HCT116 (cell line): ENCODE data around the gene HTRA3. TPM values are rescaled to one million over a fixed set of nuclear protein-coding genes. Genes with fewer than 3 reads are reported as not detected.

ENCODE experiments used
- ATAC-seq: fragments of 200-7000 bp; cut with Tn5 transposase; 2 replicates; pipeline ENCODE4 v1.9.1; 2020; ENCODE audit warnings: mild to moderate bottlenecking, moderate library complexity
- BruUV-seq: library from RNA; stranded (reverse); fragments of 400-500 nt; replicated peaks from 2 replicates; lab custom pipeline; 2021; lab: Mats Ljungman, UMichigan
- CTCF ChIA-PET: fragments of 300-600 bp; sonication (Branson Sonifier 250); formaldehyde crosslinking; loops from one replicate; lab custom pipeline; 2021; ENCODE audit warnings: antibody characterized with exemption; lab: Charles Lee
- POLR2A ChIA-PET: fragments of 300-600, 350-600 bp; sonication (Branson Sonifier 250); formaldehyde crosslinking; loops from one replicate; lab custom pipeline; 2021; ENCODE audit warnings: antibody characterized with exemption; lab: Charles Lee
- RAD21 ChIA-PET, 2 experiments: fragments of 300-600 bp; sonication (Branson Sonifier 250); formaldehyde crosslinking; loops; one replicate each; lab custom pipeline; 2023; ENCODE audit warnings: low total read pairs in 2 of 2; ENCODE audit not compliant: uncharacterized antibody in 2 of 2, unreplicated experiment in 2 of 2, low non-redundant PET in 1 of 2; lab: Charles Lee
- DNase-seq: peaks from one replicate; pipeline ENCODE4 v3.0.0-alpha.2; 2010; ENCODE audit warnings: low read depth, low spot score
- H2AFZ ChIP-seq: fragments of 200-600 bp; shearing (Covaris generic), sonication (generic); 2 replicates; pipeline ENCODE4 v1.6.1; 2017; ENCODE audit warnings: low read depth, mixed run types, mixed read lengths, antibody characterized with exemption, low read length; ENCODE audit not compliant: poor library complexity, severe bottlenecking
- H3K27ac ChIP-seq: 2 replicates; pipeline ENCODE4 v1.5.1; 2012; ENCODE audit warnings: low read depth, low read length
- H3K27me3 ChIP-seq: fragments of 200-600 bp; sonication (generic); 2 replicates; pipeline ENCODE4 v1.6.1; 2016; ENCODE audit warnings: mixed run types, low read length, mixed read lengths; ENCODE audit not compliant: insufficient read depth
- H3K36me3 ChIP-seq, 2 experiments: fragments of 200-500 bp in 1 of 2; fragments of 200-600 bp in 1 of 2; sonication (Bioruptor generic) in 1 of 2; sonication (generic) in 1 of 2; 2 replicates each; pipeline versions ENCODE4 v1.5.1 to v1.6.1; 2014 to 2016; ENCODE audit warnings: low read length in 2 of 2, inconsistent platforms in 1 of 2, mixed read lengths in 1 of 2, mixed run types in 1 of 2; ENCODE audit not compliant: insufficient read depth in 2 of 2, control insufficient read depth in 1 of 2
- H3K4me1 ChIP-seq, 2 experiments: fragments of 200-600 bp in 1 of 2; sonication (generic) in 1 of 2; 2 replicates each; pipeline versions ENCODE4 v1.5.1 to v1.6.1; 2012 to 2017; ENCODE audit warnings: low read length in 2 of 2, inconsistent platforms in 1 of 2, mild to moderate bottlenecking in 1 of 2, mixed read lengths in 1 of 2, mixed run types in 1 of 2, moderate library complexity in 1 of 2; ENCODE audit not compliant: insufficient read depth in 2 of 2, control insufficient read depth in 1 of 2
- H3K4me2 ChIP-seq: fragments of 200-600 bp; sonication (generic); 2 replicates; pipeline ENCODE4 v1.6.1; 2017; ENCODE audit warnings: mixed run types, low read length, mixed read lengths
- H3K4me3 ChIP-seq, 2 experiments: fragments of 200-600 bp in 1 of 2; sonication (generic) in 1 of 2; replicated peaks in 1 of 2; 2 replicates each; pipeline ENCODE4 v1.5.1; 2011 to 2016; ENCODE audit warnings: low read length in 2 of 2, control low read depth in 1 of 2, low read depth in 1 of 2, mild to moderate bottlenecking in 1 of 2, mixed read lengths in 1 of 2, mixed run types in 1 of 2
- H3K79me2 ChIP-seq: fragments of 200-600 bp; sonication (generic); 2 replicates; pipeline ENCODE4 v1.6.1; 2017; ENCODE audit warnings: mild to moderate bottlenecking, mixed run types, low read length, moderate library complexity, mixed read lengths; ENCODE audit not compliant: insufficient read depth
- H3K9ac ChIP-seq: fragments of 200-600 bp; sonication (generic); 2 replicates; pipeline ENCODE4 v1.6.1; 2016; ENCODE audit warnings: low read length, mixed read lengths
- H3K9me2 ChIP-seq: fragments of 200-600 bp; sonication (generic), shearing (Covaris generic); 2 replicates; pipeline ENCODE4 v1.6.1; 2017; ENCODE audit warnings: mixed run types, mild to moderate bottlenecking, moderate library complexity; ENCODE audit not compliant: insufficient read depth
- H3K9me3 ChIP-seq, 2 experiments: fragments of 200-500 bp in 1 of 2; fragments of 200-600 bp in 1 of 2; sonication (Bioruptor generic) in 1 of 2; sonication (generic) in 1 of 2; 2 replicates each; pipeline ENCODE4 v1.6.1; 2014 to 2017; ENCODE audit warnings: low read length in 2 of 2, mixed read lengths in 2 of 2, inconsistent platforms in 1 of 2, low read depth in 1 of 2, mild to moderate bottlenecking in 1 of 2, mixed run types in 1 of 2, moderate library complexity in 1 of 2; ENCODE audit not compliant: control insufficient read depth in 1 of 2, insufficient read depth in 1 of 2
- H4K20me1 ChIP-seq: fragments of 200-600 bp; sonication (generic), shearing (Covaris generic); 2 replicates; pipeline ENCODE4 v1.6.1; 2017; ENCODE audit warnings: mixed run types, mild to moderate bottlenecking, moderate library complexity; ENCODE audit not compliant: insufficient read depth
- CBX3 ChIP-seq: IDR thresholded peaks from 2 replicates; pipeline ENCODE4 v1.6.1; 2012; ENCODE audit warnings: low read depth
- ELF1 ChIP-seq: IDR thresholded peaks from 2 replicates; pipeline ENCODE4 v1.6.1; 2012; ENCODE audit warnings: low read depth, borderline replicate concordance
- EZH2phosphoT487 ChIP-seq: fragments of 200-600 bp; IDR thresholded peaks from 2 replicates; pipeline ENCODE4 v1.6.1; 2018; ENCODE audit warnings: antibody characterized with exemption, borderline replicate concordance
- FOSL1 ChIP-seq: IDR thresholded peaks from 2 replicates; pipeline ENCODE4 v1.6.1; 2012; ENCODE audit warnings: low read depth
- JUND ChIP-seq: IDR thresholded peaks from 2 replicates; pipeline ENCODE4 v1.6.1; 2012
- POLR2AphosphoS5 ChIP-seq: IDR thresholded peaks from 2 replicates; pipeline ENCODE4 v1.6.1; 2011; ENCODE audit warnings: mild to moderate bottlenecking, low read depth, low read length, moderate library complexity
- RAD21 ChIP-seq: IDR thresholded peaks from 2 replicates; pipeline ENCODE4 v1.6.1; 2012; ENCODE audit warnings: low read depth, mild to moderate bottlenecking
- SIN3A ChIP-seq: IDR thresholded peaks from 2 replicates; pipeline ENCODE4 v1.6.1; 2012; ENCODE audit warnings: low read depth
- SRF ChIP-seq: IDR thresholded peaks from 2 replicates; pipeline ENCODE4 v1.6.1; 2012; ENCODE audit warnings: low read depth
- TCF7L2 ChIP-seq: IDR thresholded peaks from 2 replicates; pipeline ENCODE4 v1.7.0; 2011; ENCODE audit warnings: borderline replicate concordance, inconsistent platforms; ENCODE audit not compliant: insufficient read depth, insufficient read length; ENCODE audit errors: extremely low read depth
- YY1 ChIP-seq: IDR thresholded peaks from 2 replicates; pipeline ENCODE4 v1.6.1; 2011; ENCODE audit warnings: low read length, low read depth, moderate library complexity, mild to moderate bottlenecking; ENCODE audit not compliant: insufficient replicate concordance; ENCODE audit errors: extremely low read depth
- intact Hi-C: fragments of 100-400 bp; cut with micrococcal nuclease; formaldehyde crosslinking; loops from 2 replicates; pipeline ENCODE4 v1.10.0; 2022
- total RNA-seq: library from RNA; stranded (reverse); gene quantifications from one replicate; pipeline ENCODE4 v1.2.1, GENCODE V29; 2021; ENCODE audit not compliant: unreplicated experiment
- TF ChIP-seq, protein P1 (sequence below): IDR thresholded peaks from 2 replicates; pipeline ENCODE4 v1.6.1; 2011; ENCODE audit warnings: mild to moderate bottlenecking, low read length, moderate library complexity; ENCODE audit not compliant: insufficient replicate concordance; ENCODE audit errors: extremely low read depth
- TF ChIP-seq, protein P2 (sequence below): IDR thresholded peaks from 2 replicates; pipeline ENCODE4 v1.6.1; 2012
- TF ChIP-seq, protein P3 (sequence below), 3 experiments: fragments of 200-600 bp in 1 of 3; sonication (generic) in 1 of 3; IDR thresholded peaks in 2 of 3; conservative IDR thresholded peaks in 1 of 3; 2 replicates each; pipeline ENCODE4 v1.5.1; 2012 to 2017; ENCODE audit warnings: low read depth in 2 of 3, low read length in 2 of 3, antibody characterized with exemption in 1 of 3, borderline replicate concordance in 1 of 3, control low read depth in 1 of 3, mild to moderate bottlenecking in 1 of 3, mixed read lengths in 1 of 3, mixed run types in 1 of 3, moderate library complexity in 1 of 3; ENCODE audit not compliant: insufficient read depth in 1 of 3
- TF ChIP-seq, protein P4 (sequence below): IDR thresholded peaks from 2 replicates; pipeline ENCODE4 v1.6.1; 2012; ENCODE audit warnings: low read depth

HTRA3 gene
- total RNA-seq, 1 experiment from 2014 or later: not detected

DNA sequence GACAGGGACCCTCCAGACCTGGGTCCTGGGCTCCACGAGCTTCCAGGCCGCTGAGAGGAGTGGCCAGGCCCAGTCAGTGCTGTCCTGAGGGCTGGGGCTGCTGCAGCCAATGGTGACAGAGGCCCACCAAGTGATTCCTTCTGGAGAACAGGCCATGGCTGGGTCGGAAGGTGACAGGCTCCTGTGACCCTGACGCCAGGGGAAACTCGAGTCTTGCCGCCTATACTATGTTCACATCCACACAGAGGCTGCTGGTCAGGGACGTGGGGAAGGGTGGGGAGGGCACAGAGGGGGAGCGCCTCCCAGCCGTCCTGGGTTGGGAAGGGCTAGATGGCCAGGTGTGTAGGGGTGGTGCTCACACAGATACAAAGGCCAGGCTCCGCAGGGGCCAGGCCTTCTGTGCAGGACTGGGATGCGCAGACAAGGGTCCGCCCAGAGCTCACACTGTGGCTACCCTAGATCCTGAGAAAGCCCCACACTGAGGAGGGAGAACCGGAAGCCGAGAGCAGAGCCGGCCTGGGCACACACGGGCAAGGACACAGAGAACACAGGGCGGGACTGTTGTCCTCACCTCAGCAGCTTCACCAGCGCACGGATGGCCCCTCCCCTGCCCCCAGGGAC, 81.4 kb downstream of the HTRA3 start:
- ChIA-PET RAD21 (no interaction called here), POLR2A (no interaction called here), CTCF (no interaction called here)
- H3K36me3 ChIP-seq: no peaks in the 10 kb centered on the region
- H3K27ac ChIP-seq: no peak overlapping the region
- H3K4me3 ChIP-seq: no peak overlapping the region
- no peak for DNase-seq
- no peak for TF ChIP-seq ELF1
- no peak for TF ChIP-seq TCF7L2
- no peak for TF ChIP-seq SRF
- TF ChIP-seq, protein P1, sequence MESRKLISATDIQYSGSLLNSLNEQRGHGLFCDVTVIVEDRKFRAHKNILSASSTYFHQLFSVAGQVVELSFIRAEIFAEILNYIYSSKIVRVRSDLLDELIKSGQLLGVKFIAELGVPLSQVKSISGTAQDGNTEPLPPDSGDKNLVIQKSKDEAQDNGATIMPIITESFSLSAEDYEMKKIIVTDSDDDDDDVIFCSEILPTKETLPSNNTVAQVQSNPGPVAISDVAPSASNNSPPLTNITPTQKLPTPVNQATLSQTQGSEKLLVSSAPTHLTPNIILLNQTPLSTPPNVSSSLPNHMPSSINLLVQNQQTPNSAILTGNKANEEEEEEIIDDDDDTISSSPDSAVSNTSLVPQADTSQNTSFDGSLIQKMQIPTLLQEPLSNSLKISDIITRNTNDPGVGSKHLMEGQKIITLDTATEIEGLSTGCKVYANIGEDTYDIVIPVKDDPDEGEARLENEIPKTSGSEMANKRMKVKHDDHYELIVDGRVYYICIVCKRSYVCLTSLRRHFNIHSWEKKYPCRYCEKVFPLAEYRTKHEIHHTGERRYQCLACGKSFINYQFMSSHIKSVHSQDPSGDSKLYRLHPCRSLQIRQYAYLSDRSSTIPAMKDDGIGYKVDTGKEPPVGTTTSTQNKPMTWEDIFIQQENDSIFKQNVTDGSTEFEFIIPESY: no peak
- TF ChIP-seq RAD21: no peak
- no peak for TF ChIP-seq POLR2AphosphoS5
- TF ChIP-seq, protein P2, sequence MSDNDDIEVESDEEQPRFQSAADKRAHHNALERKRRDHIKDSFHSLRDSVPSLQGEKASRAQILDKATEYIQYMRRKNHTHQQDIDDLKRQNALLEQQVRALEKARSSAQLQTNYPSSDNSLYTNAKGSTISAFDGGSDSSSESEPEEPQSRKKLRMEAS: no peak
- no peak for TF ChIP-seq YY1
- TF ChIP-seq CBX3: no peak
- TF ChIP-seq SIN3A: no peak
- TF ChIP-seq FOSL1: no peak
- TF ChIP-seq JUND: no peak
- TF ChIP-seq, protein P3, sequence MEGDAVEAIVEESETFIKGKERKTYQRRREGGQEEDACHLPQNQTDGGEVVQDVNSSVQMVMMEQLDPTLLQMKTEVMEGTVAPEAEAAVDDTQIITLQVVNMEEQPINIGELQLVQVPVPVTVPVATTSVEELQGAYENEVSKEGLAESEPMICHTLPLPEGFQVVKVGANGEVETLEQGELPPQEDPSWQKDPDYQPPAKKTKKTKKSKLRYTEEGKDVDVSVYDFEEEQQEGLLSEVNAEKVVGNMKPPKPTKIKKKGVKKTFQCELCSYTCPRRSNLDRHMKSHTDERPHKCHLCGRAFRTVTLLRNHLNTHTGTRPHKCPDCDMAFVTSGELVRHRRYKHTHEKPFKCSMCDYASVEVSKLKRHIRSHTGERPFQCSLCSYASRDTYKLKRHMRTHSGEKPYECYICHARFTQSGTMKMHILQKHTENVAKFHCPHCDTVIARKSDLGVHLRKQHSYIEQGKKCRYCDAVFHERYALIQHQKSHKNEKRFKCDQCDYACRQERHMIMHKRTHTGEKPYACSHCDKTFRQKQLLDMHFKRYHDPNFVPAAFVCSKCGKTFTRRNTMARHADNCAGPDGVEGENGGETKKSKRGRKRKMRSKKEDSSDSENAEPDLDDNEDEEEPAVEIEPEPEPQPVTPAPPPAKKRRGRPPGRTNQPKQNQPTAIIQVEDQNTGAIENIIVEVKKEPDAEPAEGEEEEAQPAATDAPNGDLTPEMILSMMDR (IDR thresholded peaks at IDR 0.05 in 2 of 3, conservative IDR thresholded peaks at IDR 0.05 in 1 of 3; ENCODE audit: borderline replicate concordance in 1 of 3, insufficient read depth in 1 of 3, low read depth in 2 of 3, low read length in 2 of 3): no peak
- TF ChIP-seq, protein P4, sequence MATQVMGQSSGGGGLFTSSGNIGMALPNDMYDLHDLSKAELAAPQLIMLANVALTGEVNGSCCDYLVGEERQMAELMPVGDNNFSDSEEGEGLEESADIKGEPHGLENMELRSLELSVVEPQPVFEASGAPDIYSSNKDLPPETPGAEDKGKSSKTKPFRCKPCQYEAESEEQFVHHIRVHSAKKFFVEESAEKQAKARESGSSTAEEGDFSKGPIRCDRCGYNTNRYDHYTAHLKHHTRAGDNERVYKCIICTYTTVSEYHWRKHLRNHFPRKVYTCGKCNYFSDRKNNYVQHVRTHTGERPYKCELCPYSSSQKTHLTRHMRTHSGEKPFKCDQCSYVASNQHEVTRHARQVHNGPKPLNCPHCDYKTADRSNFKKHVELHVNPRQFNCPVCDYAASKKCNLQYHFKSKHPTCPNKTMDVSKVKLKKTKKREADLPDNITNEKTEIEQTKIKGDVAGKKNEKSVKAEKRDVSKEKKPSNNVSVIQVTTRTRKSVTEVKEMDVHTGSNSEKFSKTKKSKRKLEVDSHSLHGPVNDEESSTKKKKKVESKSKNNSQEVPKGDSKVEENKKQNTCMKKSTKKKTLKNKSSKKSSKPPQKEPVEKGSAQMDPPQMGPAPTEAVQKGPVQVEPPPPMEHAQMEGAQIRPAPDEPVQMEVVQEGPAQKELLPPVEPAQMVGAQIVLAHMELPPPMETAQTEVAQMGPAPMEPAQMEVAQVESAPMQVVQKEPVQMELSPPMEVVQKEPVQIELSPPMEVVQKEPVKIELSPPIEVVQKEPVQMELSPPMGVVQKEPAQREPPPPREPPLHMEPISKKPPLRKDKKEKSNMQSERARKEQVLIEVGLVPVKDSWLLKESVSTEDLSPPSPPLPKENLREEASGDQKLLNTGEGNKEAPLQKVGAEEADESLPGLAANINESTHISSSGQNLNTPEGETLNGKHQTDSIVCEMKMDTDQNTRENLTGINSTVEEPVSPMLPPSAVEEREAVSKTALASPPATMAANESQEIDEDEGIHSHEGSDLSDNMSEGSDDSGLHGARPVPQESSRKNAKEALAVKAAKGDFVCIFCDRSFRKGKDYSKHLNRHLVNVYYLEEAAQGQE: no peak
- no peak for TF ChIP-seq EZH2phosphoT487
- no peaks in the 10 kb centered on the region for H3K9me2 ChIP-seq
- no peaks in the 10 kb centered on the region for H3K27me3 ChIP-seq
- H3K9me3 ChIP-seq: no peaks in the 10 kb centered on the region
- intact Hi-C loops: no loop called here
- no peak overlapping the region for H3K4me2 ChIP-seq
- H2AFZ ChIP-seq: no peak overlapping the region
- H3K9ac ChIP-seq: no peak overlapping the region
- H3K79me2 ChIP-seq: no peaks in the 10 kb centered on the region
- no TSS peak for BruUV-seq
- peaks cover 0 to 19% of the 10 kb centered on the region in 2 experiments; a peak in 2 of 4 replicates for H3K4me1 ChIP-seq
- ATAC-seq: no peak
- H4K20me1 ChIP-seq: no peaks in the 10 kb centered on the region
